A549 treated with CpdA at 1 μM for 4 hours (cell line): ENCODE measurements around the gene NAGK. TPM values are rescaled to one million over a fixed set of nuclear protein-coding genes. Genes with fewer than 3 reads are reported as not detected.

ENCODE experiments used
- total RNA-seq: library from RNA; stranded (reverse); fragments of 200-300 nt; extraction: Qiagen RNA extraction; gene quantifications from 5 replicates; pipeline ENCODE4 v1.2.3, GENCODE V29; 2022; ENCODE audit warnings: low read depth

NAGK gene
- 57.4 to 85.0 TPM (median 78.0 TPM) in 5 replicates for total RNA-seq

GRCh38 chr2:71068218-71069035, at the start of gene NAGK:
NAGK (plus strand) TSS chr2:71068648; CDS start chr2:71068684, 36 bp downstream.

Other genes with a start within 250 kb of the NAGK start
- gene CLEC4F, start 248.0 kb upstream of the NAGK start, total RNA-seq = not detected in 5 replicates
- not detected in 5 replicates for gene CD207, start 232.8 kb upstream of the NAGK start, total RNA-seq
- 3.8 to 5.6 TPM (median 4.9 TPM) in 5 replicates for gene VAX2, start 168.1 kb upstream of the NAGK start, total RNA-seq
- 1.5 to 2.5 TPM (median 2.4 TPM) in 4 of 5 replicates, not detected in the other for gene ATP6V1B1, start 132.7 kb upstream of the NAGK start, total RNA-seq
- 0.10 to 0.11 TPM in 2 of 5 replicates, not detected in the others for gene ANKRD53, start 90.0 kb upstream of the NAGK start, total RNA-seq
- gene TEX261, start 73.8 kb upstream of the NAGK start, total RNA-seq = 73.8 to 86.9 TPM (median 84.3 TPM) in 5 replicates
- gene MCEE, start 61.6 kb downstream of the NAGK start, total RNA-seq = 11.1 to 14.2 TPM (median 12.5 TPM) in 5 replicates
- gene MPHOSPH10, start 62.0 kb downstream of the NAGK start, total RNA-seq = 37.8 to 54.2 TPM (median 39.4 TPM) in 5 replicates
- gene PAIP2B, start 158.5 kb downstream of the NAGK start, total RNA-seq = 0.26 to 0.37 TPM (median 0.34 TPM) in 5 replicates